Natural killer cell treated with Interleukin-12 subunit alpha and Interleukin-12 subunit beta and Interleukin-15 and Interleukin-18, amount 100 ng/mL, for 72 hours (primary cell): ENCODE results near the gene MMP24OS. TPM values are rescaled to one million over a fixed set of nuclear protein-coding genes. Genes with fewer than 3 reads are reported as not detected.
"Not testable (repeated sequence)": the region's sequence is repeated elsewhere in the genome, so short reads cannot be mapped to it uniquely, and the experiment has no call there.

Experiments used
- ATAC-seq, 2 donors: fragments of 150-1000 bp; cut with Tn5 transposase in 1 of 2; sonication (Bioruptor Pico), chemical (Tn5 transposase) in 1 of 2; 2 replicates each; pipeline ENCODE4 v1.10.0; 2021
- DNase-seq: peaks from one replicate; pipeline ENCODE4 v3.0.0; 2022; ENCODE audit warnings: low spot score
- H3K27ac Mint-ChIP-seq, 2 donors: 1 replicate in 1 of 2; 2 replicates in 1 of 2; pipeline ENCODE4 v1.8.0; 2022; ENCODE audit warnings: mixed read lengths in 2 of 2, mild to moderate bottlenecking in 1 of 2, moderate library complexity in 1 of 2
- H3K27me3 Mint-ChIP-seq, 2 donors: 1 replicate in 1 of 2; 2 replicates in 1 of 2; pipeline ENCODE4 v1.8.0; 2022; ENCODE audit warnings: mixed read lengths in 2 of 2
- H3K36me3 Mint-ChIP-seq: one replicate; pipeline ENCODE4 v1.8.0; 2022; ENCODE audit warnings: mixed read lengths
- H3K4me1 Mint-ChIP-seq, 2 donors: 1 replicate in 1 of 2; 2 replicates in 1 of 2; pipeline ENCODE4 v1.8.0; 2022; ENCODE audit warnings: low read depth in 2 of 2, mixed read lengths in 2 of 2, mild to moderate bottlenecking in 1 of 2
- H3K4me3 Mint-ChIP-seq: one replicate; pipeline ENCODE4 v1.8.0; 2022; ENCODE audit warnings: mixed read lengths
- H3K9me3 Mint-ChIP-seq: 2 replicates; pipeline ENCODE4 v1.8.0; 2022; ENCODE audit warnings: mixed read lengths
- total RNA-seq, 2 donors: library from RNA; stranded (reverse); gene quantifications; one replicate each; pipeline ENCODE4 v1.2.3, GENCODE V29; 2022

Gene MMP24OS
- 10 to 100 TPM; 35.6 to 51.2 TPM for total RNA-seq

DNA sequence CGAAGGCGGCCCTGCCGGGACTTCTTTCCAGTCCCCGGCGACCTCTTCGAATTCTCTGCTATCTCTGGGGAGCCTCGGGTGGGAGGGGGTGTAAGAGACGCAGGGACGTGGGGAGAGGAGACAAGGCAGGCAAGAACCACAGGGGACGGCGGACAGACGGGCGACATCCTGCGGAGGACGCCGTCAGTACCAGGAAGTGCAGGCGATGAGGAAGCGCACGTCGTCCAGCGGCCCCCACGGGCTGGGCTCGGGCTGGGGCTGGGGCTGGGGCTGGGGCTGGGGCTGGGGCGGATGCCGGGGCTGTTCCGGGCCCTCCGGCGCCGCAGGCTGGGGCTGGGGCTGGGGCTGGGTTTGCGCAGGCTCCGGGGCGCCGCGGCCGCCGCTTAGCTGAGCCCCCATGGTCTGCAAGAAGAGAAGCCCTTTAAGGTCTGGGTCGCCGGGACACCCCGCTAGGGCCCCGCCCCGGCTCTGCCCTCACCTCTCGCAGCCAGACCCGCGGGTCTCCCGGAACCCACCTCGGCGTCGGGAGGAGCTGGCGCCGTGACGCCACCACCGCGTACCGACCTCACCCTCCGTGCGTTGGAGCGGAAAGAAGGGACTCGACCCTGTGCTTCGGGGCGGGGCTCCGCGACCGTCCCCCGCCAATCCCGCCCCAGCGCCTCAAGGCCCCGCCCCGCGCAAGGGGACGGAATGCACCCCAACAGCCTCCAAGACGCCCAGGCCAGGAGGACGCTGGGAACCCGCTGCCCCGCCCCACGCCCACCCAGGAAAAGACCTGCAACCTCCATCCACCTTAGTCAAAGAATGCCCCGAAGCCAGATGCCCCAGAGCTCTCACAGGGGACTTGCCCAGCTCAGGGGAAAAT lies at the start of gene MMP24OS:
Gene MMP24OS, minus strand, starts transcription at position 592 of the 865 bp plus-strand sequence. Its CDS starts 193 bp downstream, at position 399.
- Mint-ChIP-seq H3K27ac (peak within 1 kb of the TSS; percentile 98 to 99), H3K4me3 (peak within 1 kb of the TSS; percentile 96), H3K27me3 (no peaks in the 10 kb centered on the region), H3K9me3 (no peaks in the 10 kb centered on the region), H3K4me1 (peaks cover 6 to 21% of the 10 kb centered on the region in 2 donors), H3K36me3 (peaks cover 16% of the 10 kb centered on the region)
- DNase-seq (peak; percentile 94), ATAC-seq (peak; percentile 95 to 96)

GRCh38 chr20:35327074-35327976 lies 49.4 kb upstream of the MMP24OS start:
- H3K4me3 Mint-ChIP-seq: no peak overlapping the region
- no peak for DNase-seq
- no peaks in the 10 kb centered on the region for H3K27me3 Mint-ChIP-seq
- H3K9me3 Mint-ChIP-seq: no peaks in the 10 kb centered on the region
- H3K27ac Mint-ChIP-seq: no peak overlapping the region
- no peaks in the 10 kb centered on the region for H3K36me3 Mint-ChIP-seq
- no peak for ATAC-seq
- H3K4me1 Mint-ChIP-seq: peaks cover 3 to 9% of the 10 kb centered on the region in 2 donors

DNA sequence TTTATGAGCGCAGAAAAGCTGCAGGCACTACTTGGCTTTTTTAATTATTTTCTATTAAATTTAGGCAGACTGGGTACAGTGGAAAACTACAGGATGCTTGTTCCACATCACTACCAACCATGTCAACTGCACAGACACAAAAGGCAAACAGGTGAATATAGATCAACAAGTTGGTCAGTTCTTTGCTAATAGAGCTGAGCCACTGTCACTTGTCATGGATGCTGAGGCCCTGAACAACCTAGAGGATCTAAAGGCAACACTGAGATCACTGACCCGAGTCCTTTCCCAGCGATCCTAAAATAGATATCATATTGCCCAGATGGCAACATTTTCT lies 48.8 kb upstream of the MMP24OS start:
- Mint-ChIP-seq H3K4me1 (peaks cover 3 to 9% of the 10 kb centered on the region in 2 donors), H3K9me3 (no peaks in the 10 kb centered on the region), H3K4me3 (no peak overlapping the region), H3K27me3 (no peaks in the 10 kb centered on the region), H3K36me3 (no peaks in the 10 kb centered on the region), H3K27ac (no peak overlapping the region)
- no peak for ATAC-seq
- no peak for DNase-seq

DNA sequence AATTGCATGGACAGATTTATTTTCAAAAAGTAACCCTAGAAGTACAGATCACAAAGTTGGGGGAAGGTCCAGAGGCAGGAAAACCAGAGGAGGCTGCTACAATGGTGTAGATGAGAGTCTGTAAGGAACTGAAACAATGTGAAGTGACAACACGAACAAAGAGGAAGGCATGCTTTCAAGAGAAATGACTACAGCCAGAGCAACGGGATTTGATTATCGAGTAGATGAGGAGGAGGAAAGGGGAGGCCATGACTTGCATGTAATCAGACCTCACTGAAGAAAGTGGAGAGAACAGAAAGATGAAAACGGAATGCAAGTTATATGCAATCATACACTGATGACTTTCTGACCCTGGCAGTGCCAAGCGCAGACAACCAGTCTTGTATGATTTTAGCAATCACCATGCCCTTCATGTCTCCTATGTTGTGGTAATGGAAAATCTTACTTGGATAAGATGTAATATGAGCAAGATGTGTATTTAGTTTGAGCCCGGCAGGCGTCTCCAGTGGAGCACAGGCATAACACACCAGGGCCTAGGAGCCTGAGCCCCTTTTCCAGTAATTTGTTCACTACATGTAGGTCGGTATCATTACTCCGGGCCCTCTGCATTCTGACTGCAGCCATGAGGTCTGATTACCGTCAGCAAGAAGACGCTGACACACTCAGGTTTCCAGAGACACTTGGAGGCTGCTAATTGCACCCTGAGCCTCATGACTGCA lies 48.3 kb upstream of the MMP24OS start:
- Mint-ChIP-seq H3K27ac (no peak overlapping the region), H3K4me1 (peaks cover 0 to 9% of the 10 kb centered on the region in 2 donors), H3K4me3 (no peak overlapping the region), H3K9me3 (no peaks in the 10 kb centered on the region), H3K36me3 (no peaks in the 10 kb centered on the region), H3K27me3 (no peaks in the 10 kb centered on the region)
- no peak for ATAC-seq
- no peak for DNase-seq

DNA sequence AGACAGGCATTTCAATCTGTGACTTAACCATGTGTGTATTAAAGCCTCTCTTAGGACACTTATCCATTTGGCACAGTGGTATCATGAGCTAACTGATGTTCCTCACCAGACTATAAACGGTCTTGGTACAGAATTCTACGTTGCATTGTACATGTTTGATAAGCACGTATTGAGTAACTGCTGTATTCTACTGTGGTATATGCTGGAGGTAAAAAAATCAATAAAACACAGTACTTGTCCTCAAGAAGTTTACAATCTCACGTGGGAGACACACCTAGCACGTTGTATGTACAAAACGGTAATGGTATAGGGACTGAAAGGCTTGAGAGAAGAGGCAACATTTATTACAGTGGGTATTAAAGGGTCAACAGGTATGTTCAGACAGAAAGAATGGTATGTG lies 47.5 kb upstream of the MMP24OS start:
- no peaks in the 10 kb centered on the region for H3K27me3 Mint-ChIP-seq
- ATAC-seq: no peak
- no peak overlapping the region for H3K4me3 Mint-ChIP-seq
- DNase-seq: no peak
- no peaks in the 10 kb centered on the region for H3K36me3 Mint-ChIP-seq
- H3K27ac Mint-ChIP-seq: no peak overlapping the region
- no peaks in the 10 kb centered on the region for H3K9me3 Mint-ChIP-seq
- peaks cover 0 to 9% of the 10 kb centered on the region in 2 donors for H3K4me1 Mint-ChIP-seq

GRCh38 chr20:35320396-35321126 lies 42.6 kb upstream of the MMP24OS start:
- Mint-ChIP-seq H3K36me3 (no peaks in the 10 kb centered on the region), H3K4me3 (no peak overlapping the region), H3K27ac (no peak overlapping the region), H3K9me3 (no peaks in the 10 kb centered on the region), H3K27me3 (no peaks in the 10 kb centered on the region), H3K4me1 (peaks cover 11 to 22% of the 10 kb centered on the region in 2 donors)
- ATAC-seq (no peak), DNase-seq (no peak)

DNA sequence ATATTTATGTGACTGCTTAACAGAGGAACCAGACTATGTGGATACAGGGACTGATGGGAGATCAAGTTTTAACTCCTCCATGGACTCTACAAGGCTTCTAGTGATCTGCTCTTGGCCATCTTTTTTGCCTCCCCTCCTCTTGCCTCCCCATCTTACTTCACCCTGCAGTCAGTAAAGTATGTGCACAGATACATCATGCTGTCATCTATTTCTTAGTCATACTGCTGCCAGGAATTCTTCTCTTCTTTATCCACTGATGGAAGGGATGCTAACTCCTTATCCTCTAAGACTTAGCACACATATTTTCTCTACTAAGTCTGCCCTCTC lies 41.9 kb upstream of the MMP24OS start:
- H3K9me3 Mint-ChIP-seq: no peaks in the 10 kb centered on the region
- no peaks in the 10 kb centered on the region for H3K36me3 Mint-ChIP-seq
- H3K4me1 Mint-ChIP-seq: peaks cover 18 to 29% of the 10 kb centered on the region in 2 donors
- H3K27me3 Mint-ChIP-seq: no peaks in the 10 kb centered on the region
- ATAC-seq (no peak), DNase-seq (no peak)
- H3K27ac Mint-ChIP-seq: no peak overlapping the region
- H3K4me3 Mint-ChIP-seq: no peak overlapping the region

DNA sequence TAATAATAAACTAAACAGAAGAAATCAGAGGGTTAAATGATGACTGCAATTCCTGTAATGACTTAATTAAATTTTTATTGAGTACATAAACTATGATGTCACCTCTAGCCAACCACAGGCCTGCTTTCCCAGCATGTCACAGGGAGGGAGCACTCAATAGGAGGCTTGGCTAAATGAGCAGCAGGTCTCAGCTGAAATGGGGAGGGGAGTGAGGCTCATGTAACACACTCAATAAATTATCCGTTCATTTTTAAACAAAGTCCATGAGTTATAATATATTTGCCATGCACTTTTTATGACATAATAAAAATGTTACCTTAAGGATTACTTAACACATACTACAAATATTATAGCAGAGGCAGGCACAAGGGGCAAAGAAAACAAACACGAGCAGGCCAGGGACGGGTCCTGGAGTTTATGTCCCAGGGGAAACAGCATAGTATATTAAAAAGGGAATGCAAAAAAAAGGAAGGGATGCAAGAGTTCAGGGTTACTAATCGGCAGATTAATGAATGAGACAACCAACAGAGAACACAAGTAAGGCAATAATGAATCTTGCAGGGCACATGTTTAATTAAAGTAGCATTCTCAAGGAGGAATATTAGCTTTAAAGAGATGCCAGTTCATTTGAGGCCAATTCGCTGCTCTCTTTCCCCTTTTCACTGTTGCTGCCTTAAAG lies 41.4 kb upstream of the MMP24OS start:
- Mint-ChIP-seq H3K4me3 (no peak overlapping the region), H3K4me1 (peaks cover 23 to 34% of the 10 kb centered on the region in 2 donors), H3K36me3 (no peaks in the 10 kb centered on the region), H3K27ac (no peak overlapping the region), H3K9me3 (no peaks in the 10 kb centered on the region), H3K27me3 (no peaks in the 10 kb centered on the region)
- ATAC-seq (no peak), DNase-seq (no peak)

DNA sequence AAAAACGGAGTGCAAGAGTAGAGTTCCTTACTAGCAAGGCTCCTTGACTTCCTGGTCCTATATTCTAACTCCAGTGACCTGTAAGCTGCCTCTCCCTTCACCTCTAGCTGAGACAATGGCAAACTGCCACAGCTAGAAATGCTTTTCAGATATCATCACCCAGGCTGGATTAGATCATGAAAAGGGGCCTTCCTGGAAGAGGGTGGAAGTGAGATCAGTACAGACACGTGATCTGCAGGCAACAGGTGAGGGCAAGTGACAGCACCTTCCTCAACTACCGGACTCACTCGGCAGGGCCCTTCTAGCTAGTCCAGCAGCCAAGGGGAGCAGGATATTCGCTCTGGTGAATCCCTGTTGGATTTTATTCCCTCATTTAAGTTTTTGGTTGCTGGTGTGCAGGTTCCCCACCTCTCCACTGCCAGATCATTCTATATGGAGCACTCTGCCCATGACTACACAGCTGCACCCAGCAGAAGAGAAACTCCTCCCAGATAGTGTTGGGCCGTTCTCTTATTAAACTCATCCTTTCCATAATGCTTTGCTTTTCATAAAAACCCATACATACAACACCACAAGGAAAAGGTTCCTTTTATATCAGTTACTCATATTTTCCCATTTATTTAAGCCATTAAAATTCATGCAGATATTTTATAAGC lies 40.7 kb upstream of the MMP24OS start:
- DNase-seq (no peak), ATAC-seq (no peak)
- Mint-ChIP-seq H3K27ac (no peak overlapping the region), H3K4me3 (no peak overlapping the region), H3K9me3 (no peaks in the 10 kb centered on the region), H3K27me3 (no peaks in the 10 kb centered on the region), H3K36me3 (no peaks in the 10 kb centered on the region), H3K4me1 (peaks cover 26 to 36% of the 10 kb centered on the region in 2 donors)

GRCh38 chr20:35317416-35318210 lies 39.7 kb upstream of the MMP24OS start:
- Mint-ChIP-seq H3K4me3 (no peak overlapping the region), H3K36me3 (peaks cover 3% of the 10 kb centered on the region), H3K27me3 (no peaks in the 10 kb centered on the region), H3K9me3 (no peaks in the 10 kb centered on the region), H3K27ac (peak overlapping the region; percentile 17 to 34), H3K4me1 (peaks cover 28 to 31% of the 10 kb centered on the region in 2 donors)
- DNase-seq (no peak), ATAC-seq (no peak)

- H3K4me1 Mint-ChIP-seq: peaks cover 34 to 35% of the 10 kb centered on the region in 2 donors
- no peak overlapping the region for H3K4me3 Mint-ChIP-seq
- ATAC-seq: peak in 1 of 2 donors; percentile 42
- H3K27me3 Mint-ChIP-seq: no peaks in the 10 kb centered on the region
- no peak for DNase-seq
- peak overlapping the region; percentile 63 to 92 for H3K27ac Mint-ChIP-seq
- H3K9me3 Mint-ChIP-seq: no peaks in the 10 kb centered on the region
- peaks cover 6% of the 10 kb centered on the region for H3K36me3 Mint-ChIP-seq
These were observed 38.2 kb upstream of the MMP24OS start for GRCh38 chr20:35316086-35316485.

GRCh38 chr20:35315632-35316020 lies 37.7 kb upstream of the MMP24OS start:
- H3K27ac Mint-ChIP-seq: peak overlapping the region; percentile 63 to 92
- H3K27me3 Mint-ChIP-seq, H3K9me3 Mint-ChIP-seq, DNase-seq, H3K36me3 Mint-ChIP-seq, ATAC-seq: not testable (repeated sequence)
- H3K4me1 Mint-ChIP-seq: peaks cover 34 to 35% of the 10 kb centered on the region in 2 donors
- peak overlapping the region; percentile 61 for H3K4me3 Mint-ChIP-seq
